Measurements from ENCODE around the gene DNMT3A.

DNA sequence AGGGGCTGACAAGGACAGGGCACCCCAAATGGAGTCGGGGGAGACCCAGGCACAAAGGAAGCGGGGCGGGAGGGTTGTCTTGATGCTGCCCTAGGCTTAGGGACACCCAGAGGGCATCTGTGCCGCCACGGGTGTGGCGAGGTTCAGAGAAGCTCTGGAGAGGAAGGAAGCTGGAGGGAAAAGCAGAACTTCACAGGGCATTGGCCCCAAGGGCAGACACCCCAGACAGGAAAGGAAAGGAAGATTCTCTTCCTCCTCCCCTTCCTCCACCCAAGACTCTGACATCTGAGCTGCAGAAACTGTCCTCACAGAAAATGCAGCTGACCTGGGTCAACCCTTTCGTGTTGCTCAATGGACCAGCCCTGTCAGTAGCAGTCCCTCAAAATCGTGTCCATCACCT, 25.6 kb downstream of the DNMT3A start:
- TF ChIP-seq CTCF (IDR thresholded peaks at IDR 0.05): no peak
- no peak for TF ChIP-seq POLR2AphosphoS5 (IDR thresholded peaks at IDR 0.05)
- TF ChIP-seq POLR2A (IDR thresholded peaks at IDR 0.05): no peak
- no peak for TF ChIP-seq EP300 (IDR thresholded peaks at IDR 0.05)

Measured in sigmoid colon (tissue), 4 donors.